ENCODE data around the gene SFMBT1.
A peak's percentile ranks its signal among the peaks of the same experiment; 100 is the strongest.
"Not testable (repeated sequence)": the region's sequence is repeated elsewhere in the genome, so short reads cannot be mapped to it uniquely, and the experiment has no call there.

The SFMBT1 gene

DNA sequence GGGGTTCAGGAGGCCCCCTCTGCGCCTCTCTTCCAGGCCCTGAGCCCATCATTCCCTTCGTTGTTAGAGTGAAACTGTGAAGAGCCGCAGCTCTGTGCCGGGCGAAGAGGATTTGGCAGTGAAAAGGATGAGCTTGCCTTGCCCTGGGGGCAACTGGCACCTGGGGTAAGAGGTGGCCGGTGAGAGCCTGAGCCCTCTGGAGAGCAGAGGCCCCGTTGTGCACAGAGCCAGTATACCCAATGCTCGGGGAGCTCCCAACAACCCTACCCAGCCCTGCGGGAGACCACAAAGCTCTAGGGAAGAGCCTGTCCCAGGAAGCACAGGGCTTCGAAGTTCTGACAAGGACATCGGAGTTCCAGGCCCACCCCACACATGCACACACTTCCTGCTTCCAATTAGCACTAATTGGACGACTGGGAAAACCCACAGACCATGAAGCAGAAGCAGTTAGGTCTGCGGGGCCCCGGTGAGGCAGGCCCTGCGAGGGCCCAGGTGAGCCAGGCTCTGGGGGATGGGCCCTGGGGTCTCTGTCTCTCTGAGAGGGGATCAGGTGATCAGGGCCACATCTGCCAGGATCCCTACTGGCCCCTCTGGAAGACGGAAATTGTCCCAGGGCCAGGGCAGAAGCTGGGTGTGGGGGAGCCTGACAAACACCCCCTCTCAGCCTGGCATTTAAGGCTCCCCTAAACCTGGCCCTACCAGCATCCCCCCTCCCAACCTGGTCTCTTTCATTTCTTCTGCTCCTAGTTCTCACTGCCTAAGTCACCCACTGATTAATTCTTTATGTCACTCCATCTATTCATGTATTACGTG, 27.9 kb upstream of the SFMBT1 start:
- DNase-seq = no peak

DNA sequence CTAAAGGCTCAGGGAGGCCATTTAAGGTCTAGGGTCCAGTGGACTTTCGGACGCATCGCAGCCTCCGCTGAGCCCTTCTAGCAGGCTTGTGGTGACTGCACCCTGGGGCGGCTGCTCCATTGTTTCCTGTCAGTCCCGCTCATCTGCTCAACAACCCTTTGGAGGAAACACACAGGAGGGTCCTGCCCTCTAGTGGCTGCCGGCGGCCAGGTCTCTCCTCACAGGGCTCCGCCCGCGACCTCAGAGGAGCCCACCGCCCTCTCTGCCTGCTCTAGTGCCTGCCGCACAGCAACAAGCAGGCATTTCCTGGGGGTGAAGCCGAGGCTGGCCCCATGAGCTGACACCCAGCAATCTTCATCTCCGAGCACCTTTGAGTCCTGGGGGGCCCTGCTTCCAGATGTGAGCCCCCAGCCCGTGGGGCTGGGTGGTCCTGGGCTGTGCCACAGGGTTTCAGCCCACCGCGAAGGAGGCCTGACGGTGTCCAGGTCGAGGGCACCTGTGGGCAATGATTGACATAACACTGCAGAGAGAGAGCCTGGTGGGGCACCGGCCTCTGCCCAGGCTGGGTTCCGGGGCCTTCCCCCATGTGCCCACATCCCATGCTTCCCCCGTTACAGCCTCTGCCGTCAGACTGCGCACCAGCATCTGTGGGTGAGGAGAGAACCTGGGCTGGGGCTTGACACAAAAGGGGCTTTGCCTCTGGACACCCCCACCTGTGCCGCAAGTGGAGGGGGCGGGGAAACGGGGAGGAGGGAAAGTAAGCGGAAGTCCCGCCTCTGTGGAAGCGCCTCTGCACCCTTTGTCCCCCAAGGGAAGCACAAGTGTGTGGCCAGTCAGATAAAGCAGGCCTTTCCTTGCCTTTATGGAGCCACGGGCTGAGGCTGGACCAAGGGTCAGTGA, 27.0 kb upstream of the SFMBT1 start:
- peak; percentile 90 for DNase-seq

DNA sequence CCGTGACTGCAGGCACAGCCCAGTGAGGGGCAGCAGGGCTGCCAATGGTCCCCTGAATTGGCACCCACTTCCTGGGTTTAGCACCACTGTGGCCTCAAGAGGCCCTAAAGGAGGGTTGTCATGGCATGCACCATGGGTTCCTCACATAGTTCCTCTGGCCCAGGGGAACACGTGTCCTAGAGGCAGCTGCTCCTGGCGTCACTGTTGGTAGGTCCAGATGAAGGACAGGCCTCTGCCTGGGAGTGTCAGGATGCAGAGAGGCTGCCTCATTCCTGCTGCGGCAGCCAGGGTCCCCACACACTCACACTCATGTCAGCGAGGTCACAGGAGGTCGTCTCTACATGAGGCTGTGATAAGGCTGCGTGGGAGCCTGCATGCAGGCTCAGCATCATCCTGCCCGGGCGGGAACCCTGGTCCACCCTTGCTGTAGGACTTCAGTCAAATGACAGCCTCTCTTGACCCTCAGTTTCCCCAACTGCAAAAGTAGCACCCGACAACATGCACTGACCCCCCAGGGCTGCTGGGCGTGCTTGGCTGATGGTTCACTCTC, 26.1 kb upstream of the SFMBT1 start:
- DNase-seq = no peak

DNA sequence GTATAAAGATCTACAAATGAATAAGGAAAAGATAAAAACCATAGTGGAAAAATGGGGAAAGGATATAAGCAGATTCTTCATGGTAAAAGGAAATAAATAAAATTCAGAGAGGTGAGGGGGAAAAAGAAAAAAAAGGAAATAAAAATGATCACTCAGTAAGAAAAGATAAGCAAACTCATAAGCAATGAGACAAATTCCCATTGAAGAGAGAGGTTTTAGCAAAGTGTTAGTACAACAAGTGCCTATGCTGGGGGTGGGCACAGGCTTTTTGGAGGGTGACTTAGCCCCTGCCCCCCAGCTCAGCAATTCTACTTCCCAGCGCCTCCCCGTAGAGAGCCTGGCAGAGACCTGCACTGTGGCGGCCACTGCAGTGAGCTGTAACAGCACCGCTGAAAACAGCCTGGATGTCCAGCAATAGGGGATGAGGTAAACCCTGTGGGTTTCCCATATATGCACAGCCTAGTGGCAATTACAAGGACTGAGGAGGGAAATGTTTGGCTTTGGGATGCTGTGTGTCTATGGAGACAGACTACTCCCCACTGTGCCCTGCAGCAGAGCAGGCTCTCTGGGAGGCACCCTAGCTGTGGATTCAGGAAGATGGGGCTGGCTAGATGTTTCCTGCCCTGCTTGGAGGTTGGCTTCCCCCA, 23.7 kb upstream of the SFMBT1 start:
- DNase-seq = no peak

- DNase-seq = no peak
Observed at GRCh38 chr3:53068176-53068575, 22.3 kb upstream of the SFMBT1 start.

DNA sequence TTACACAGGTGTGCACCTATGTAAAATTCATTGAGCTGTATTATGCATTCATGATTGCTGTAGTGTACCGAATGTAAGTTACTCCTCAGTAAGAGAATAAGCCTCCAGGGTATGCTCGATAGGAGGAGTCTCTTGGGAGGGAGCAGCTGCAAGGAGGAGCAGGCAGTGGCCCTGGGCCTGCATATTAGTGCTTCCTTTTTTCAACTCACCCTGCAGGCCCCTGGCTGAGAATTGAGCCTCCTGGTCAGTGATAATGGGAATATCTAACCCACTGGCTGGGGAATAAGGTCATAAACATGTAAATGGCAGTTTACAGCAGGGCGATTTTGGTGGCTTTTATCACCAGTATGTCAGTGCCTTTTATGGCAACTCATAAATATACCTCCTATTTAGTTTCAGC, 21.7 kb upstream of the SFMBT1 start:
- DNase-seq = no peak

DNA sequence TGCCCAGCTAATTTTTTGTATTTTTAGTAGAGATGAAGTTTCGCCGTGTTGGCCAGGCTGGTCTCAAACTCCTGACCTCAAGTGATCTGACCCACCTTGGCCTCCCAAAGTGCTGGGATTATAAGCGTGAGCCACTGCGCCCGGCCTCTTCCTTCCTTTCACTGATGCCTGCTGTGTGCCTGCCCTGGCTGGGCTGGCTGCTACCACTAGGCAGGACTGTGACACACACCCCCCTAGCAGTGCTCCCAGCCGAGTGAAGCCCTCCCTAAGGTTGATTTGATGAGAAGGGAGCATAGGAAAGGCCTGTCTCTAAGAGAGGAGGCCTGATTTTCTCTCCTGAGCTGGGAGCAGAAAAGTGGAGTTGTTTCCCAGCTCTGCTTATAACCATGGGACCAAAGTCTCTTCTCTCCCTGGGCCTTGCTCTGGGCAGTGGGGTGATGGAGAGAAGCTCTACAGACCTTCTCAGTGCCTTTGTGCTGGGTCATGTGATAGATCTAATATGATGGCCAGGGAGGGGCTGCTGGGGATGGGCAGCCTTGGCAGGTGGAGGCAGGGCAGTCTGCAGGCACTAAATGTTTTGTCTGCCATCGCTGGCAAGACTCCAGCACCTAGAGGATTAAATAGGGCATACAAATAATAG, 20.1 kb upstream of the SFMBT1 start:
- DNase-seq = no peak

DNA sequence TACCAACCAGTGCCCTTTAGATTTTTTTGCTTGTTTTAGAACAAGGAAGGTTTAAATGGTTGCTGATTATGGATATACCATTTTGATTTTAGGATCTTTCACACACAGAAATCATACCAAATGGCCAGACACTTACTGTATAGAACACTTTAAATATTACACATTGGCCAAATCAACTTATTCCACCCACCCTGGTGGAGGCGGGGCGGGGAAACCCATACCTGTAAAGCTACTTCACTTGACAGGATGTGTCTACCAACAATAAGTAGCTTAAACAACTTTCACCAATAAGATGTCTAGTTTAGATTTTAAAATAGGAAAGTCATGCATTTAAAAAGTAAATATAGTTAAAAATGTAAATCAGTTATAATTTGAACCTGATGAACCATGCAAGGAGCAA, 17.0 kb upstream of the SFMBT1 start:
- DNase-seq = no peak

GRCh38 chr3:53056442-53056841, 10.6 kb upstream of the SFMBT1 start:
- no peak for DNase-seq

GRCh38 chr3:53054233-53054632, 8.4 kb upstream of the SFMBT1 start:
- not testable (repeated sequence) for DNase-seq

GRCh38 chr3:53051929-53052328, 6.1 kb upstream of the SFMBT1 start:
- DNase-seq = no peak

DNA sequence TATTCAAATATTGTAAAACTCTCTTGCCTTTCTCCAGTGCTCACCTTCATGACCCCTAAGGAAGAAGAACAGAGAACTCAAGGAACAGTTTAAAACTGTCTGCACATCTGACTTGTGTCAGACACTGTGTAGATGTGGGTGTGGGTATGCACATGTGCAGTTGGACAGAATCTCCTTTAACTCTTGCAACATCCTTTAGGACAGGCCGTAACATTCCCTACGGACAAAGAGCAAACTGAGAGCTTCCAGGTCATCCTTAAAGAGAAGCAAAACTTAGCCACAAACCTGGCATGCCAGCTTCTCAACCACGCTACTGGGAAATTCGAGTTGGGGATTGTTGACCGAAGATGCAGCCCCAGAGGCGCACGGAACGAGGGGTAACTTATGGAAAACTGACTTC, 4.1 kb upstream of the SFMBT1 start:
- no peak for DNase-seq

GRCh38 chr3:53046171-53047170, 598 bp upstream of the SFMBT1 start:
- peak; percentile 80 for DNase-seq

- peak; percentile 68 for DNase-seq
Observed at GRCh38 chr3:53044711-53045517, 959 bp downstream of the SFMBT1 start.

GRCh38 chr3:53044371-53044710, 1.5 kb downstream of the SFMBT1 start:
- DNase-seq = no peak

GRCh38 chr3:53043738-53044137, 2.1 kb downstream of the SFMBT1 start:
- no peak for DNase-seq

- DNase-seq = no peak
Observed at GRCh38 chr3:53042651-53043050, 3.2 kb downstream of the SFMBT1 start.

GRCh38 chr3:53040351-53040820, 5.5 kb downstream of the SFMBT1 start:
- no peak for DNase-seq

DNA sequence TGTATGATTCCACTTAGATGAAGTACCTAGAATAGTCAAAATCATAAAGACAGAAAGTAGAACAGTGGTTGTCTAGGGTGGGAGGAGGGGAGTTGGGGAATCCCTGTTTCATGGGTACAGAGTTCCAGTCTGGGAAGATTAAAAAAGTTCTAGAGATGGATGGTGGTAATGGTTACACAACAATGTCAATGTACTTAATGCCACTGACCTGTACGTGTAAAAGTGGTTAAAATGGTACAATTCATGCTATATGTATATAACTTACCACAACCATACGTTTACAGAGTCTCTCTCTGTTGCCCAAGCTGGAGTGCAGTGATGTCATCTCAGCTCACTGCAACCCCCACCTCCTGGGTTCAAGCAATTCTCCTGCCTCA, 6.5 kb downstream of the SFMBT1 start:
- no peak for DNase-seq

DNA sequence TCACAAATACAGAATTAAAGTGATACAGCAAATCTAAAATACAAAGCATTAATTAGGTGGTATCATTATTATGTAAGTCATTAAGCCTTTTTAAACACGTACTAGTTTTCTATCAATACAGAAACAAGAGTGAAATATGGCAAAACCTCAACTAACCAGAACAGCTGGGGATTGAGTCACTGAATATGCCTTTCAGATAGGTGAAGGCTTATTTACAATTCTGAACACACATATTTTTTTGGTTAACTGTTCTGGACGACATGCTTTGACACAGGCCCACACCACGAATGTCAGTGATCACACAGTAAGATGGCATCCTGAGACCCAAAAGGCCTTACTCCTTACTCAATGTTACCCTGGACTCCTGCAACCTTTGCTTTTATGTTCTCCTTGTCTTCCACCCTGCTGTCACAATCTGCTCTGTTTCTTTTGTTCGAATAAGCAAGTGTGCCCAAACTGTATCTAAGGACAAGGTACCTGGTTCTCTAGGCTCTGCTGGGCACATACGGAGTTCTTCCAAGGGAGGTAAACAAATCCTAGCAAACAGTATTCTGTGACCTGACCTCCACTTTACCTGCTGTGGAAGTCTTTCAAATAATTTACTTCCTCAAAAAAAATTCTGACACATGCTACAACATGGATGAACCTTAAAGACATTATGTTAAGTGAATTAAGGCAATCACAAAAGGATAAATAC, 7.0 kb downstream of the SFMBT1 start:
- DNase-seq = no peak

All from activated T-cell treated with anti-CD3 and anti-CD28 coated beads, Interleukin-2, amount 50 U/mL, for 1 hour (primary cell).